Measurements from ENCODE around the gene F2RL2.

- no peak for TF ChIP-seq CTCF (IDR thresholded peaks at IDR 0.05)
- no peak for TF ChIP-seq POLR2A (IDR thresholded peaks at IDR 0.05; ENCODE audit: low read depth)
- TF ChIP-seq POLR2AphosphoS5 (IDR thresholded peaks at IDR 0.05), result no peak
These were observed 13.0 kb downstream of the F2RL2 start for GRCh38 chr5:76610196-76610595.

Data from esophagus muscularis mucosa (tissue), 3 donors.